Muscle layer of colon (tissue), 2 donors: ENCODE measurements around the gene NPDC1.
A peak's percentile ranks its signal among the peaks of the same experiment; 100 is the strongest.

Source experiments
- H3K27ac ChIP-seq: one replicate; pipeline ENCODE4 v1.7.0; 2013; ENCODE audit warnings: low read depth, mild to moderate bottlenecking, low read length, moderate library complexity
- H3K27me3 ChIP-seq, 2 donors: one replicate each; pipeline ENCODE4 v1.7.0; 2013; ENCODE audit warnings: low read length in 2 of 2, mild to moderate bottlenecking in 2 of 2; ENCODE audit not compliant: insufficient read depth in 2 of 2, control insufficient read depth in 1 of 2
- H3K36me3 ChIP-seq: one replicate; pipeline ENCODE4 v1.7.0; 2013; ENCODE audit warnings: mild to moderate bottlenecking, low read length; ENCODE audit not compliant: insufficient read depth
- H3K4me1 ChIP-seq: one replicate; pipeline ENCODE4 v1.7.0; 2013; ENCODE audit warnings: mild to moderate bottlenecking, low read length; ENCODE audit not compliant: insufficient read depth
- H3K4me3 ChIP-seq, 2 donors: one replicate each; pipeline ENCODE4 v1.7.0; 2013; ENCODE audit warnings: low read length in 2 of 2, low read depth in 1 of 2, mild to moderate bottlenecking in 1 of 2, moderate library complexity in 1 of 2
- H3K9ac ChIP-seq: one replicate; pipeline ENCODE4 v1.7.0; 2013; ENCODE audit warnings: low read length
- H3K9me3 ChIP-seq: one replicate; pipeline ENCODE4 v1.7.0; 2013; ENCODE audit warnings: mild to moderate bottlenecking, low read length
- donor health status: abdominal sarcoma.
- donor health status: Adenocarcinoma of cecum.

Gene NPDC1

GRCh38 chr9:137046088-137046787 is at the start of gene NPDC1:
TSS of gene NPDC1 (minus strand) at chr9:137046177. CDS start at chr9:137045989, 188 bp downstream.
- no peak within 1 kb of the TSS for H3K9ac ChIP-seq
- H3K4me3 ChIP-seq, result peak within 1 kb of the TSS; percentile 62 to 74
- peak within 1 kb of the TSS; percentile 42 for H3K27ac ChIP-seq
- peaks cover 10% of the 10 kb centered on the region for H3K4me1 ChIP-seq
- H3K9me3 ChIP-seq, result no peaks in the 10 kb centered on the region
- H3K27me3 ChIP-seq, result peaks cover 5 to 40% of the 10 kb centered on the region in 2 donors
- no peaks in the 10 kb centered on the region for H3K36me3 ChIP-seq

- H3K27ac ChIP-seq, result no peak overlapping the region
- H3K27me3 ChIP-seq, result no peaks in the 10 kb centered on the region
- peaks cover 8% of the 10 kb centered on the region for H3K36me3 ChIP-seq
- H3K4me3 ChIP-seq, result no peak overlapping the region
- no peak overlapping the region for H3K9ac ChIP-seq
- H3K9me3 ChIP-seq, result no peaks in the 10 kb centered on the region
- H3K4me1 ChIP-seq, result peaks cover 19% of the 10 kb centered on the region
Measured at GRCh38 chr9:137089232-137089947, 43.4 kb upstream of the NPDC1 start.

GRCh38 chr9:137088121-137088520 is 42.1 kb upstream of the NPDC1 start:
- no peak overlapping the region for H3K9ac ChIP-seq
- no peaks in the 10 kb centered on the region for H3K27me3 ChIP-seq
- peak overlapping the region in 1 of 2 donors; percentile 81 for H3K4me3 ChIP-seq
- H3K27ac ChIP-seq, result no peak overlapping the region
- H3K4me1 ChIP-seq, result peaks cover 19% of the 10 kb centered on the region
- H3K9me3 ChIP-seq, result no peaks in the 10 kb centered on the region
- H3K36me3 ChIP-seq, result peaks cover 8% of the 10 kb centered on the region

GRCh38 chr9:137087409-137087925 is 41.5 kb upstream of the NPDC1 start:
- peaks cover 19% of the 10 kb centered on the region for H3K4me1 ChIP-seq
- H3K9me3 ChIP-seq, result no peaks in the 10 kb centered on the region
- peak overlapping the region; percentile 54 to 81 for H3K4me3 ChIP-seq
- H3K9ac ChIP-seq, result peak overlapping the region; percentile 61
- peaks cover 8% of the 10 kb centered on the region for H3K36me3 ChIP-seq
- H3K27ac ChIP-seq, result peak overlapping the region; percentile 75
- H3K27me3 ChIP-seq, result no peaks in the 10 kb centered on the region

GRCh38 chr9:137086531-137087408 is 40.8 kb upstream of the NPDC1 start, which contains the start of gene MAN1B1:
TSS of gene MAN1B1 (plus strand) at chr9:137086985. CDS start at chr9:137087000, 15 bp downstream.
- H3K27ac ChIP-seq, result peak within 1 kb of the TSS; percentile 78
- peak within 1 kb of the TSS; percentile 61 for H3K9ac ChIP-seq
- H3K36me3 ChIP-seq, result peaks cover 8% of the 10 kb centered on the region
- H3K27me3 ChIP-seq, result no peaks in the 10 kb centered on the region
- H3K4me3 ChIP-seq, result peak within 1 kb of the TSS; percentile 70 to 81
- no peaks in the 10 kb centered on the region for H3K9me3 ChIP-seq
- peaks cover 19% of the 10 kb centered on the region for H3K4me1 ChIP-seq

- Histone ChIP-seq H3K36me3 (peaks cover 8% of the 10 kb centered on the region), H3K27me3 (no peaks in the 10 kb centered on the region), H3K4me1 (peaks cover 19% of the 10 kb centered on the region), H3K4me3 (peak overlapping the region; percentile 70 to 81), H3K27ac (peak overlapping the region; percentile 78), H3K9me3 (no peaks in the 10 kb centered on the region), H3K9ac (peak overlapping the region; percentile 27)
Measured at GRCh38 chr9:137085920-137086530, 40.0 kb upstream of the NPDC1 start.

- H3K36me3 ChIP-seq, result peaks cover 6% of the 10 kb centered on the region
- H3K9me3 ChIP-seq, result no peaks in the 10 kb centered on the region
- H3K4me3 ChIP-seq, result no peak overlapping the region
- no peak overlapping the region for H3K27ac ChIP-seq
- H3K9ac ChIP-seq, result no peak overlapping the region
- H3K27me3 ChIP-seq, result peaks cover 0 to 11% of the 10 kb centered on the region in 2 donors
- peaks cover 19% of the 10 kb centered on the region for H3K4me1 ChIP-seq
Measured at GRCh38 chr9:137084526-137084925, 38.5 kb upstream of the NPDC1 start.

GRCh38 chr9:137083394-137084004 is 37.5 kb upstream of the NPDC1 start:
- Histone ChIP-seq H3K27ac (no peak overlapping the region), H3K27me3 (peaks cover 4 to 22% of the 10 kb centered on the region in 2 donors), H3K9ac (no peak overlapping the region), H3K4me3 (no peak overlapping the region), H3K36me3 (peaks cover 6% of the 10 kb centered on the region), H3K4me1 (peaks cover 25% of the 10 kb centered on the region), H3K9me3 (no peaks in the 10 kb centered on the region)

- H3K4me1 ChIP-seq, result peaks cover 22% of the 10 kb centered on the region
- no peaks in the 10 kb centered on the region for H3K9me3 ChIP-seq
- H3K27ac ChIP-seq, result no peak overlapping the region
- peaks cover 7 to 28% of the 10 kb centered on the region in 2 donors for H3K27me3 ChIP-seq
- H3K4me3 ChIP-seq, result no peak overlapping the region
- no peak overlapping the region for H3K9ac ChIP-seq
- peaks cover 6% of the 10 kb centered on the region for H3K36me3 ChIP-seq
Measured at GRCh38 chr9:137082925-137083290, 36.9 kb upstream of the NPDC1 start.

GRCh38 chr9:137082222-137082924 is 36.4 kb upstream of the NPDC1 start:
- peaks cover 7 to 31% of the 10 kb centered on the region in 2 donors for H3K27me3 ChIP-seq
- H3K36me3 ChIP-seq, result peaks cover 6% of the 10 kb centered on the region
- no peak overlapping the region for H3K27ac ChIP-seq
- H3K9ac ChIP-seq, result no peak overlapping the region
- peaks cover 17% of the 10 kb centered on the region for H3K4me1 ChIP-seq
- no peaks in the 10 kb centered on the region for H3K9me3 ChIP-seq
- H3K4me3 ChIP-seq, result no peak overlapping the region
